Stimulated activated CD4-positive, alpha-beta T cell treated with anti-CD3 and anti-CD28 coated beads, Interleukin-12 subunit alpha, Interleukin-12 subunit beta, amount 100 ng/mL, for 4 hours (primary cell): ENCODE results near the gene BFSP1.

Experiments
- DNase-seq: peaks from one replicate; pipeline ENCODE4 v3.0.0-alpha.2; 2020

The BFSP1 gene

DNA sequence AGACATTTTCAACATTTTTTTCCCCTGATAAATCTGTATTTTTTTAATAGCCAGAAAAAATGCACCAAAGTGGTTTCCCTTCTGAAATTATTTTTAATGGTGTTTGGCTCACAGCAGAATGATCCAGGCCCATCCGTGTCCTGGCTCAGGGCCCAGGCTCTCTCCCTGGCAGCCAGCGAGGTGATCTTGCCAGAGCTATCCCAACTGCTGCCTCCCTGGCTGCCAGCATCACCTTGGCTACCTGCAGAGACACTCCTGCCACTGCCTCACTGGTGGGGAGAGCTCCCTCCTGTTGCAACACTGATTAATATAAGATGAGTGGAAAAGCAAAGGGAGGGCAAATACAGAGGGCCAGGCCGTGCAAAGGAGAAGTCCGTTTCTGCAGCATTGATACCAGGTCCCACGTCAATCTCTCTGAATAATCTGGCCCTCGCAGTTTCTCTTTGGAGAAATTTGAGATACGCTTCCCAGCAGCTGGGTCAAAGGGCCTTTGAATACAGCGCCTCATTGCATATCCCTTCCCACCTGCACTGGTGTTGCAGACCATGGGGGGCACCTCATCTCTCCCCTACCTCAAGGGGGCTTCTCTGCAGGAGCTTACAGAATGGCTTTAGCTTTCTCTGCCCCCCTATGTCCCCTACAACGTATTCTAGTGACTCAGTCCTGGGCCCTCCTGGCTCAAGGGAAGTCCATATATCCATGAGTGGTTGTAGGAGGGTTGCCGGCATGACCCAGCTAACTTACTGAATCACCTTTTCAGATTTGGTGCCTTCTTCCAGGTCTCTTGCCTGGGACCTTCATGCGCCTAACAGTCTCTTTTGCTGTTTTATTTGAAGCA, 25.9 kb upstream of the BFSP1 start:
- no peak for DNase-seq

DNA sequence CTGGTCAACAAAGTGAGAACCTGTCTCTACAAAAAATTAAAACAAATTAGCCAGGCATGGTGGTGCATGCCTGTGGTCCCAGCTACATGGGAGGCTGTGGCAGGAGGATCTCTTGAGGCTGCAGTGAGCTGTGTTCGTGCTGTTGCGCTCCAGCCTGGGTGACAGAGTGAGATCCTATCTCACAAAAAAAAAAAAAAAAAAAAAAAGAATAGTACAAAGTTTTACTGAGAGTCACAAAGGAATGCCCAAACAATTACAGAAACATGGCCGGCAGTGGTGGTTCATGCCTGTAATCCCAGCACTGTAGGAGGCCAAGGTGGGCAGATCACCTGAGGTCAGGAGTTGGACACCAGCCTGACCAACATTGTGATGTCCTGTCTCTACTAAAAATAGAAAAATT, 23.9 kb upstream of the BFSP1 start:
- DNase-seq, result no peak

DNA sequence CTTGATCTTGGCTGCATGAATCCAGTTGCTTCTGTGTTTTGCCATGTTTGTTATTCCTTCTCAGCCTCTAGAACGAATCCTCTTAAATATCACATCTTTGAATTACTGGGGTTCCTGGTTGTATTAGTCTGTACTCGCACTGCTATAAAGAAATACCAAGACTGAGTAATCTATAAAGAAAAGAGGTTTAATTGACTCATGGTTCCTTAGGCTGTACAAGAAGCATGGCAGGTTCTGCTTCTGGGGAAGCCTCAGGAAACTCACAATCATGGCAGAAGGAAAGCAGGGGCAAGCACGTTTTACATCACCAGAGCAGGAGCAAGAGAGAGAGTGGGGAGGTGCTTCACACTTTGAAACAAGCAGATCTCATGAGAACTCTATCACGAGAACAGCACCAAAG, 18.0 kb upstream of the BFSP1 start:
- DNase-seq, result no peak

DNA sequence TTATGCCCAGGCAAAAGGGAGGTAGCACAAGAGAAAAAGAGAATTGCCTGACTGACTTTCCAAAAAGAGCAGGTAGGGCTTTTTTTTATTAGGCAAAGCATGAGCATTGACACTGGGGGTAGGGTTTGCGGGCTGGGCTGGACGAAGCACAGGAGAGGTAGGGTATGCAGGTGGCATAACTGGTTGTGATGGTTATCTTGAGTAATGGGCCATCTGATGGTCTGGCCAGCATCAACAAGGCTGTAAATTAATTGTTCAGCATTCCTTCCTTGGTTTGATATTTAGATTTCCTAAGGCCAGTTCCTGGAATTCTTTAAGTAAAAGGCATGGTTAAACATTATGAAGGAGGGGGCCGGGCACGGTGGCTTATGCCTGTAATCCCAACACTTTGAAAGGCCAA, 13.9 kb upstream of the BFSP1 start:
- no peak for DNase-seq

DNA sequence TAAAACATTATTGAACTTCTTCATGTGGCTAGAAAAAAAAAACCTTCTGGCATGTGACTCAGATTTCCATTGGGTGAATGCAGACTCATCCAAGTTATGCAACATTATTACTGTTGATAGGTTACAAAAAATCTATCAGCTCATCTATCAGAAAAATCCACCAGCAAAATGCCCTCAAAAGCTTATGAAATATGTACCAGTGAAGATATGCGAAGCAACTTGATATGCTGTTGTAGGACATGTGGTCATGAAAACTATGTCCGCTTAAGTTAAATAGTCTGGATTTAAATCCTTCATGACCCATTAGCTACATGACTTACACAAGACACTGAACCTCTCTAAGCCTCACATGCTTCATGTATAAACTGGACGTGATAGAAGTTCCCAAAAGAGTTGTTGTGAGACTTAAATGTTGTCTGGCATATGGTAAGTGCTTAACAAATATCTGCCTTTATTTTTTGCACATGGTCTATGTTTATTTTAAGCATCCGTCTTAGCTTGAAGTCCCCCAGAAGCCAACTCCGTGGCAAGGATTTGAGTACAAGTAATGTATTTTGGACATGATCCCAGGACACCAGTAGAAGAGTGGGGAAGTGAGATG, 12.5 kb upstream of the BFSP1 start:
- no peak for DNase-seq

DNA sequence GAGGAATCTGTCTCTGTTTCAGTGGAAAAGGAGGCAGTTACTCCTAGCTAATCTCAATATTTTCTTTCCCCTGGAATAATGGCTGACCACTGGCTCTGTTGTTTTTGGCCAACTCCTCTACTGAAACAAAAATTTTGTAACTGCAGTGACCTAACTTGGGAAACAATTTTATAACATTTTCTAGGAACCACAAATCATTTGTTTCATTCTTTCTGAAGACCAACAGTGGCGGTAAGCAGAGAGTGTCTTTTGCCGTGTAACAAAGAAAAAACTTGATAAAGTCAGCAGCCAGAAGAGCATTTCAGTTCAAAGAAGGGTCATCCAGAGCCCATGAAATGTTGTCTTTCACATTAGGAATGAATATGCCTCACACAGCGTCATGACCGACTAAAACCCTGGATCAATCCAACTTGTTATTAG, 11.8 kb upstream of the BFSP1 start:
- no peak for DNase-seq

DNA sequence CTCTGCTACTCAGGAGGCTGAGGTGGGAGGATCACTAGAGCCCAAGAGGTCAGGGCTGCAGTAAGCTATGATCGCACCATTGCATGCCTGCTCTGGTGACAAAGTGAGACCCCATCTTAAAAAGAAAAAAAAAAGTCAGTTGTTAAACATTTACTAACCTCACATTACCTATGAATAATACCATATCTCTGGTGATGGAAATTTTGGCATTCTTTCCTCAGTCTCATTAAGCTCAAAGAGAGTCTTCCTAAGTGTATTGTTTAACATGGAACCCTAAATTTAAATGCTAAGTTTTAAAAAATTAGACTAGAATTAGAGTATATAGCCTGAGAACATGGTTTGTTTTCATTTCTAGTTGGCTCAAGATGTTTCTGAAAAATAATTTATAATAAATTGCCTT, 11.3 kb upstream of the BFSP1 start:
- DNase-seq, result no peak

DNA sequence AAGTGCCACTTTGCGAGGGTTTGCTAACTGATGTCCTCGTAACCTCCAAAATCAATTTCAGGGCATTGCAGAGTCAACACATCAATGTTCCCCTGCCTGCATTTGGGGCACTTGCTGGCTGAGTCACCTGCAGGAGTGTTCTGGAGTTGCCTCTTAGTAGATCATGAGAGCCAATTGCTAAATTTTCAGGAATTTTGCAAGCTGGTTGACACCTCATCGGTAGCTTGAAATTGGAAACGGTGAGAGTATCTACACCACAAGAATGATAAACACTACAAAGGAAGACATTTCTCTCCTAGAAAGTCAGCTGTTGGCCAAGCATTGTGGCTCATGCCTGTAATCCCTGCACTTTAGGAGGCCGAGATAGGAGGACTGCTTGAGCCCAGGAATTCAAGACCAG, 10.8 kb upstream of the BFSP1 start:
- no peak for DNase-seq

DNA sequence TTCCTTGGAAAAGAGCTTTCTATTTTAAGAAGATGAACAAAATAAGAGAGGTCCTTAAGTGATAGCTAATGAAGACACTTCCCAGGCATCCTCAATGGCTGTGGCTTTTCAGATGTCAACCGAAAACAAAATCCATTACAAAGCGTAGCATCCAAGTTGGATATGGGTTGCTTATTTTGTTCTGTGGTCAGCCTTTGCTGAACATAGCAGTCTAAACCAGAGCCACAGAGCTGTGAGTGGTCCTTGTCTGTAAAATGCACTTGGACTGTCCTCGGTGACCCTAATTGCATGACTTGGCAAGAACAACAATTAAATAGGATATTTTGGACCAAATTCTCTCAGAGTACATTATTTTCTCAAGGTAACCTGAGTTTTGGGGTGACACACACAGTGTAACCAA, 10.4 kb upstream of the BFSP1 start:
- DNase-seq, result no peak

DNA sequence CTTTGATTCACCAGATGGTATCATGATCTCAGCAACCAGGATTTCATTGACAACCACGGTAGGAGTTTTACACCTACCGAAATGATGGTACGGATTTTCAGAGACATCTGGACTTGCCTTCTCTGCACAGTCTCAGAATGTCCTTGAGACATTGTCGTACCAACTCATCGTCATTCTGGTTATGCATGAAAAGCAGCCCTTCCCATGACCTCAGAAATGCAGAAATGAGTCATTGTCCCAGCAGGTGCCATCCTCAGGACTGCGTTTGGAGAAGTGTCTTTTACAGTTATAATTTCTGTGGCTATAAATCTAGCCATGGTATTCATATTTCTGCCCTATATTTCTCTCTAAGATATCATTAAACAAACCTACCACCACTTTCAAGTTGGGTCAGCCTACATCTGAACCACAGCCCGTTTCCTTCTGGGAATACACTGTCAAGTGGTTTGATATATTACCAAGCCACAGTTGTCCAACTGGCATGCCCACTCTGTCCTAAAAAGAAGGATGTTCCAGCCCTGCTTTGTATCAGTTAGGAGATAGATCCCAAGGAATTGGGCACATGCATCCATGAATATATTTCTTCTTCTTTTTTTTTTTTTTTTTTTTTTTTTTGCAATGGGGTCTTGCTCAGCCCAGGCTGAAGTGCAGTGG, 7.5 kb upstream of the BFSP1 start:
- no peak for DNase-seq

DNA sequence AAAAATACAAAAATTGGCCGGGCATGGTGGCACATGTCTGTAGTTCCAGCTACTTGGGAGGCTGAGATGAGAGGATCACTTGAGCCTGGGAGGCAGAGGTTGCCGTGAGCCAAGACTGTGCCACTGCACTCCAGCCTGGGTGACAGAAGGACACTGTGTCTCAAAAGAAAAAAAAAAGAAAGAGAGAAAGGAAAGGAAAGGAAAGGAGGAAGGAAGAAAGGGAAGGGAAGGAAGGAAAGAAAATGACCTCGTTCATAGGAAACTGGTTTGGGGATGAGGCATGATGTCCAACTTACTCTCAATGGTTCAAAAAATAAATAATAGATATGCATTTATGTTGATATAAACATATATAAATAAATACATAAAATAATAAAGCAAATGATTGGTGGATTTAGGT, 6.8 kb upstream of the BFSP1 start:
- DNase-seq, result no peak

DNA sequence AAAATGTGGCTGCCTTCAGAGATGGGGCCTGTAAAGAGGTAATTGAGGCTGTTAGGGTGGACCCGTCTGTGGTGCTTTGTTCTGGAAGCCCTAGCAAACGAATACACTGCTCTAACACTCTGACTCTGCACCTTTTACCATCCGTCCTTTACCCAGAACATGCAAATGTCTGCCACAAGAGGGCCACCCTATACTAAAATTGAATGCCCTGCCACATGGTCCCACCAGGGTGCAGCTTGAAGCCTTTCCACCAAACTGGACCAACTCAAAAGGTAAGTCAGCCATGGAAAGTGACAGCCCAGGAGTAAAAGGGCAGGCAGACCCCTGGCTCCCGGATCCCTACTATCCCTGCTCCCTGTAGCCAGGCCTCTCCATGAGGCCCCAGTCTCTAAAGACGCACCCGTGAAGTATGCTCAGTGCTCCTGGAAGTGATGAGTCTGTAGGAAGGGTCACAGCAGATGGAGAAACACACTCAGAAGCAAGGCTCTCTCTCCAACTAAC, 5.8 kb upstream of the BFSP1 start:
- DNase-seq, result peak; percentile 43

DNA sequence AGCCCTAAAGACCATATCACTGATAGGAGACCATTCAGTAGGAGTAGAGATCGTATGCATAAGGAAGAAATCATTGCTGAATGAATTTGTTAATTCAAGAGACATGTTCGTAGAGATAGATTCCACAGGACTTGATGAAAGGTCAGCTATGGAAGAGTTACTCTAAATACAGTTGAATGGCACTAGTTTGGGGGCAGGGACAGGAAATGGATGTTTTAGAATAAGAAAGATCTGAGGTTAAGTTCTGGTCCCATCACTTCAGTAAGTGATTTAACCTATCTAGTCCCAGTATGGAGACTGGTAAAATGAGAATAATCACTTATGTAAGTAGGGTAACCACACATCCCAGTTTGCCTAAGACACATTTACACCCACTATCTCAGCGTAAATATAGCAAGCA, 2.9 kb upstream of the BFSP1 start:
- no peak for DNase-seq

DNA sequence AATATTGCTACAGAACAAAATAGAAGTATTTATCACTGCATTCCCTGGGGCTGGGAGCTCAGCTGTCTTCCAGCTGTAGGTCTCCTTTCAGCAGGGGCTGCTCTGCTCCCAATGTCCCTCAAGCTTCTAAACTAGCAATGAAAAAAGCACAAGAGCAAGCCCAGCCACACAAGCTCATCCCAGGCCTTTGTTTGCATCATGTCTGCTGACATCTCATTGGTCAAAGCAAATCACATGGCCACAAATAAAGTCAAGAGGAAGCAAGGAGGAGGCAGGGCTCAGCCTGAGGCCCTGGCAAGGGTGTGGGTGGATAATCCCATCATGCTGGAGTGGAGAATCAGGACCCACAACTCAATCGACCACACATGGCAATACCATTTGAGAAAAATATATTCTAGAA, 2.2 kb upstream of the BFSP1 start:
- no peak for DNase-seq

DNA sequence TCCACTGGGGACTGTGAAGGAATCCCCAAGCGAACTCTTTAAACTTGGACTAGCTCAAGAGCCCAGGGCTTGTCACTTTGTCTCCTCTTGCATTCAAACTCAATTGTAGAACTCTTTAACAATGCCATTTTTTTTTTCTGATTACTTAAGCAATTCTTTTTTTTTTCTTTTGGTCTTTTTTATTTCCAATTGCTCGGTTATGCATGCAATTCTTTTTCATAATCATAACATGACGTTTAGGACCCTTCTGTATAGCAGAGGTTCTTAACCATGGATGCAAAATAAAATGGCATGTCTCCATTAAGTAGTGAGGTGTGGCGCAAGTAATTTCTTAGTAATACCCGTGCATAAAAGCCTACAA, 466 bp upstream of the BFSP1 start:
- no peak for DNase-seq

DNA sequence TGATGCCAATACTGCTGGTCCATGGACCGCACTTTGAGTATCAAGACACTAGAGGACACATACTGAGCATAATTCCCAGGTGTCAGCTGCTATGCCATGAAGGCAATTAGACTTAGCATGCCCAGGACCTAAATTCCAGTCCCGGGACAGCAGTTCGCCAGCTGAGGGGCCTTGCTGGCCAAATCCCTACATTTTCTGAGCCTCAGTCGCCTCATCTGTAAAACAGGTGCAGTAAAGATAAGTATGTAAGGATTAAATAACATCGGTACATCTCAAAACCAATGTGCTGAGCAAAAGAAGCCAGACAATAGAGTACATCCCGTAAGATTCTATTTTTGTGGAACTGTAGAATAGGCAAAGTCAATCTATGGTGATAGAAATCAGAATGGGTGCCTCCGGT, 1.0 kb downstream of the BFSP1 start:
- DNase-seq, result no peak

DNA sequence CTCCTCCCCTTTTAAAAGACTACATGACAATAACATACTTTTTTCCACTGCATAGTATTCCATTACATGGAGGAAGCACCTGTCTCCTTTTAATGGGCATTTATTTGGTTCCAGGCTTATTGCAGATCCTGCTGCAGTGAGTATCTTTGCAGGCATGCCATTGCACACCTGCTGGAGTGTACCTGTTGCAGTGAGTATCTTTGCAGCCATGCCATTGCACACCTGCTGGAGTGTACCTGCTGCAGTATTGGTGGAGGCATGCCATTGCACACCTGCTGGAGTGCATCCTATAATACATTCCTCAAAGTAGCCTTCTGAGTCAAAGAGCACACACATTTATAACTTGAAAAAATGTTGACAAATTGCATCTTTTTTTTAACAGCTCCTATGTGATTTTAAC, 1.6 kb downstream of the BFSP1 start:
- DNase-seq, result no peak

DNA sequence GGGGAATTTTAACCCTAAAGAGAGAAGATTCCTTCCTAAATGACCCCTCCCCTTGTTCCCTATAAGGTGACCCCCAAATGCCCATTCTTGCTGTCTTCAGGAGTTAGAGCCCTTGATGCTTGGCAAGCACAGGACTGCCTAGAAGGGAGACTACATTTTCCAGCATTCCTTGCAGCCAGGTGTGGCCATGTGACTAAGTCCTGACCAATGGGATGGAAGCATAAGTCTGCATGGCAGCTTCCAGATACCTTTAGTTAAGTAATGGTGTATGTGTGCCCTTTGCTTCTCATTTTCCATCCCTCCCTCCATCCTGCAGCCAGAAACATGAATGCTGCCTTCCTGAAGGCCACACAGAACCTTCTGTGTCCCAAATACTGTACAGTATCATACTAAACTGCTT, 5.5 kb downstream of the BFSP1 start:
- DNase-seq, result no peak

DNA sequence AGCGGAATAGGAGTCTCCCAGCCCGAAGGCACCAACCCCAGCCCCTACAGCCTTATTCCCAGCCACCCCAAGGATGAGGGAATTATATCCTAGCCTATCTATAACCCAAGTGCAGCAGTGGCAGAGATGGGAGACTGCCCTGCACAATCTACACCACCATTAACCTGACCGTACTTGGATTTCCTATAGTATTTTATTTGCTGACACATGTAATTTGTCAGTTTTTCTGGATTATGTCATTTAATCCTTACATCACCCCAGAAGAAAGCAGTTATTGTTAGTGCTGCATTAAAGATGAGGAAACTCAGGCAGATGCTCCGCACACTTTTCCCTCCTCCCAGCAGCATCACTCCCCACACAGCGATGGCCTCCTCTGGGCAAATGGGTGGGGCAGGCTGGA, 6.0 kb downstream of the BFSP1 start:
- no peak for DNase-seq

DNA sequence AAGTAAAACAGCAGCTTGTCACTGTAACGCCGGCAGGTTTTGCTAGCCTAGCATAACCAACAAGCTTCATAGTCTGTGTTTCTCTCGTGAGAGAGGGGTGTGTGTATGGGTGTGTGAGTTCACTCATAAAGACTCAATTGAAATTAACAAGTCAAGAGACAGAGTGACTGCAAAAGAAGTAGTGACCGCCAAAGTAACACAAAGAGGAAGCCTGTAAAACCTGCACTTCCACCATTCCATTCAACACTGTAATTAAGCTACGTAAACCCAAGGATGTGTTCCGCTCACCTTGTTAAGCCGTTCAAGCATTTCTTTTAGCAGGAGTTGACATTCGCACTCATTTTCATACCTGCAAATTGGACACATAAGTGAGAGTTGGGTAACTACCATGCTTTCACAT, 6.6 kb downstream of the BFSP1 start:
- no peak for DNase-seq

DNA sequence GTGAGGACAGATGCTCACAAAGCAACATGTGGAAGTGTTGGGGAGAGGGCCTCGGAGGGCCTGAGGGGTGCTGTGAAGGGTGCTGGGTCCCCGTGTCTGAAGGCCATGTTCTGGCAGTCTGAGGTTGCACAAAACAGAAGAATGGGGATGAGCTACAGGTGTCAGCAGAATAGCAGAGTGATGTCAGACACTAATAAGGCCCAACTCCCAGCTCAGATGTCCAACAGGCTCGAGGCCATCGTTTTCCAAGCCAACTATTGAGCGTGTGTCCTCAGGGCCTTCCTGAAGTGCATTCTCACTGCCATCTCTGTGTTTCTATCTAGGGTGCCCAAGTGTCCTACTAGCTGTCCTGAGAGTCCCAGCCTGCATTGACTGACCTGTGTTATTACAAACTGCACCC, 7.9 kb downstream of the BFSP1 start:
- no peak for DNase-seq

DNA sequence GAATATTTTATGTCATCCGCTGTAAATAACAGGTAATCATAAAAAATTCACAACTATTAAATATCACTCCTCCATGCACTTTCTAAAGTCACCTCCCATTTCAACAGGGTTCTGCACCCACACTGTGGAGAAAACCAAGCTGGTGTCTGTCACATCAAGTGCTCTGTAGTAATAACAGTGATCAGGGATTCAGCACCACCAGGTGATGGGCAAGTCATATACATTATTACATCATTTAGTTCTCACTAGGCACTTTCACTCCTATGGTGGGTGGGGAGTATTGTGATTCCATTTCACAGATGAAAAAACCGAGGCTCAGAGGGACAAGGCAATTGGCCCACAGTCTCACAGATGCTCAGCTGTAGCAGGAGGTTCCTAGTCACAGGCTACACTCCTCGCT, 8.7 kb downstream of the BFSP1 start:
- DNase-seq, result no peak

DNA sequence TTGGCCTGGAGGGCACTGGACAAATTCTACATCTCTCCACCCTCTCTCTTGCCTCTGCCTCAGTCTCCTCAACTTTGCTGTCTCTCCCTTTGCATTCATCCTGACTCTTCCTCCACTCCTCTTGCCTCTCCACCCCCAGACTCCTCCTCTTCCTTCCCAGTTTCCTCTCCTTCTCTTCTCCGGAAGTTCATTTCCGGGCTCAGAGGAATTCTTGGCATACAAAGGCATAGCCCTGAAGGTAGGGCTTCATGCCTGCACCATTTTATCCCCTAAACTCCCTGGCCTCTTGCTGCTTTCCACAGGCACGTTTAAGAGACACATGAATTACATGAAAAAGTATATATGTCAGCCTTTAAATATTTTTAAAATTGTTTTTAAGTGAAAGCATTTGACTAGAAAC, 10.6 kb downstream of the BFSP1 start:
- DNase-seq, result no peak

DNA sequence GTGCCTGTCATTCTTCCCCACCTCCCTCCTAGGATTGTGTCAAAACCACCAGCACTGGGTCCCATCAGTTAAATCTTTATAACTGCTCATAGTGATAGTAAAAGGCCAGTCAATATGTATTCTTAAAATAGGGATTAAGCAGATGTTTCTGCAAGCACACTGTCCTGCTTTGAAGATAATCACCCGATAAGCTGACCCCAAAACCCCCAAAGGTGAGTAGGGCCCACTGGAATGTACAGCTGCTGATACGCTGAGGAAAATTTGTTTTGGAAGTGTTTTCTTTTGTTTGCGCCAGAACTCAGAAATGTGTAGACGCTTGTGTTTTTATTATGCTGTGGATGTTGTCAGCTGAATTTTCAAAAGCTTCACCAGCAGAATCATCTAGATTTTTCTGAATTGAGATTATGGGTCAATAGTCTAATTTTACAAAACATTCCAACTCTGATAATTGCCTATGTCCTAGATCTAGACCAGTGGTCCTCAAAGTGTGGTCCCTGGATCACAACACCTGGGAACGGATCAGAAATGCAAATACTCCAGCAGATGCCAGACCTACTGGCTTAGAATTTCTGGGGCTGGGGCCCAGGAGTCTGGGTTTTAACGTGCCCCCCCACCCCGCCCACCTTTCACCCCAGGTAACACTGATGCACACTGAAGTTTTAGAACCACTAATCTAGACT, 11.4 kb downstream of the BFSP1 start:
- no peak for DNase-seq
